HepG2 (cell line): ENCODE results near the gene C6orf136.

Experiments used
- ARHGAP35 ChIP-seq: sonication (generic); formaldehyde crosslinking; IDR thresholded peaks from 2 replicates; pipeline ENCODE4 v1.9.0; 2022; ENCODE audit warnings: mild to moderate bottlenecking, inconsistent platforms, moderate library complexity, missing genetic modification reagents, borderline replicate concordance
- BCL3 ChIP-seq: sonication (generic); formaldehyde crosslinking; IDR thresholded peaks from 2 replicates; pipeline ENCODE4 v1.5.1; 2020; ENCODE audit warnings: mild to moderate bottlenecking, missing genetic modification reagents, moderate library complexity
- CTCF ChIP-seq: sonication (generic); formaldehyde crosslinking; IDR thresholded peaks from 2 replicates; pipeline ENCODE4 v1.5.0; 2020; ENCODE audit warnings: mild to moderate bottlenecking, missing genetic modification reagents, moderate library complexity
- KDM1A ChIP-seq: IDR thresholded peaks from 2 replicates; pipeline ENCODE4 v1.6.1; 2016; ENCODE audit warnings: missing compliant biosample characterization
- MATR3 ChIP-seq: sonication (generic); formaldehyde crosslinking; IDR thresholded peaks from 2 replicates; pipeline ENCODE4 v1.4.0; 2020; ENCODE audit warnings: missing genetic modification reagents
- ONECUT2 ChIP-seq: sonication (generic); formaldehyde crosslinking; IDR thresholded peaks from 2 replicates; pipeline ENCODE4 v1.4.0; 2020; ENCODE audit warnings: missing genetic modification reagents
- POLR2A ChIP-seq, 2 experiments: IDR thresholded peaks; 2 replicates each; pipeline ENCODE4 v1.6.1; 2011; ENCODE audit warnings: low read depth in 2 of 2, low read length in 2 of 2, mild to moderate bottlenecking in 1 of 2, moderate library complexity in 1 of 2; ENCODE audit not compliant: insufficient read depth in 1 of 2
- SMAD3 ChIP-seq: sonication (generic); formaldehyde crosslinking; IDR thresholded peaks from 2 replicates; pipeline ENCODE4 v1.4.0; 2020; ENCODE audit warnings: missing genetic modification reagents
- SOX13 ChIP-seq, 3 experiments: fragments of 450-650 bp in 1 of 3; sonication (generic) in 1 of 3; formaldehyde crosslinking in 1 of 3; IDR thresholded peaks in 2 of 3; conservative IDR thresholded peaks in 1 of 3; 2 replicates each; pipeline versions ENCODE4 v1.5.0 to v1.6.1; 2016 to 2020; ENCODE audit warnings: antibody characterized with exemption in 1 of 3, mild to moderate bottlenecking in 1 of 3, missing compliant biosample characterization in 1 of 3, missing genetic modification reagents in 1 of 3, moderate library complexity in 1 of 3
- STAT6 ChIP-seq: sonication (generic); formaldehyde crosslinking; IDR thresholded peaks from 2 replicates; pipeline ENCODE4 v1.4.0; 2020; ENCODE audit warnings: missing genetic modification reagents, mild to moderate bottlenecking, borderline replicate concordance
- ZNF263 ChIP-seq: sonication (generic); formaldehyde crosslinking; IDR thresholded peaks from 2 replicates; pipeline ENCODE4 v1.4.0; 2020; ENCODE audit warnings: missing genetic modification reagents

GRCh38 chr6:30610065-30610464 lies 36.9 kb upstream of the C6orf136 start:
- TF ChIP-seq ZNF263 (CRISPR knock-in tag) (no peak), ONECUT2 (CRISPR knock-in tag) (no peak), ARHGAP35 (no peak), POLR2A (IDR thresholded peaks at IDR 0.05; ENCODE audit: insufficient read depth in 1 of 2, low read depth in 2 of 2, low read length in 2 of 2) (peak in 1 of 2 experiments; percentile 27; a peak in 2 of 4 replicates), MATR3 (CRISPR knock-in tag) (no peak), CTCF (CRISPR knock-in tag) (no peak), SMAD3 (CRISPR knock-in tag) (no peak), STAT6 (no peak), SOX13 (IDR thresholded peaks at IDR 0.05) (no peak), SOX13 (CRISPR knock-in tag; conservative IDR thresholded peaks at IDR 0.05 in 1 of 2, IDR thresholded peaks at IDR 0.05 in 1 of 2) (no peak), KDM1A (CRISPR knock-in tag) (no peak), BCL3 (CRISPR knock-in tag) (no peak)
